Testis (tissue), 3 donors: ENCODE results near the gene EPC1. TPM values are rescaled to one million over a fixed set of nuclear protein-coding genes. Genes with fewer than 3 reads are reported as not detected.
A peak's percentile ranks its signal among the peaks of the same experiment; 100 is the strongest.

Experiments
- DNase-seq: peaks from one replicate; pipeline ENCODE4 v3.0.0-alpha.2; 2019
- H3K27ac ChIP-seq, 2 donors: fragments of 200-600 bp; sonication (generic); one replicate each; pipeline ENCODE4 v1.5.1; 2019
- H3K27me3 ChIP-seq: fragments of 200-600 bp; sonication (generic); one replicate; pipeline ENCODE4 v1.5.1; 2019
- H3K36me3 ChIP-seq: fragments of 200-600 bp; sonication (generic); one replicate; pipeline ENCODE4 v1.5.1; 2017; ENCODE audit warnings: low read depth; ENCODE audit errors: missing control alignments
- H3K4me1 ChIP-seq: fragments of 200-600 bp; sonication (generic); one replicate; pipeline ENCODE4 v1.5.1; 2019
- H3K4me3 ChIP-seq, 2 donors: fragments of 200-600 bp; sonication (generic); one replicate each; pipeline ENCODE4 v1.5.1; 2017 to 2019
- H3K9me3 ChIP-seq: fragments of 200-600 bp; sonication (generic); one replicate; pipeline ENCODE4 v1.5.1; 2017
- CTCF ChIP-seq, 3 experiments: fragments of 450-650 bp in 2 of 3; fragments of 200-600 bp in 1 of 3; sonication (generic) in 1 of 3; IDR thresholded peaks; one replicate each; pipeline ENCODE4 v1.5.1; 2016 to 2019; ENCODE audit warnings: antibody characterized with exemption in 3 of 3, mild to moderate bottlenecking in 2 of 3, moderate library complexity in 1 of 3
- POLR2A ChIP-seq: fragments of 450-650 bp; IDR thresholded peaks from one replicate; pipeline ENCODE4 v1.6.1; 2017; ENCODE audit warnings: antibody characterized with exemption, mild to moderate bottlenecking, moderate library complexity
- WGBS, 2 donors: methylation state at CpG; one replicate each; pipeline ENCODE4 v1.1.5; 2018; 5-methylcytosine and 5-hydroxymethylcytosine counted together
- intact Hi-C: fragments of 100-400 bp; cut with DNase I; formaldehyde crosslinking; loops from one replicate; pipeline ENCODE4 v1.15.1; 2023; ENCODE audit warnings: low total_unique reads
- polyA plus RNA-seq: library from polyadenylated mRNA; stranded (reverse); fragments of 350-450 nt; fragmentation: Illumina TruSeq; extraction: RNeasy Lipid Tissue Mini Kit (QIAGEN cat#74804); gene quantifications from one replicate; pipeline ENCODE4 v1.2.3, GENCODE V29; 2014; ENCODE audit warnings: low read depth, low replicate concordance; ENCODE audit not compliant: insufficient read depth
- total RNA-seq, 2 donors: library from RNA; depleted of rRNA; stranded (reverse); fragments of >200 nt; gene quantifications; one replicate each; pipeline ENCODE4 v1.2.3, GENCODE V29; 2016

EPC1 gene
- total and polyA plus RNA-seq, 3 donors from 2014 or later = 34.8 to 65.8 (median 65.4) TPM

GRCh38 chr10:32347363-32348022 lies 535 bp upstream of the EPC1 start:
- H3K4me3 ChIP-seq = peak overlapping the region; percentile 98 to 99
- H3K27me3 ChIP-seq = no peaks in the 10 kb centered on the region
- H3K9me3 ChIP-seq = no peaks in the 10 kb centered on the region
- DNase-seq = no peak
- intact Hi-C loops = loop anchor here (10.0 kb wide), 1 partner anchor 93 kb away; no protein-coding TSS in a partner anchor
- no peaks in the 10 kb centered on the region for H3K36me3 ChIP-seq
- 1 to 2% methylated on average over 25 to 47 of the region's 49 CpGs for WGBS, 2 donors
- H3K4me1 ChIP-seq = peaks cover 23% of the 10 kb centered on the region
- peak overlapping the region; percentile 100 for H3K27ac ChIP-seq
- TF ChIP-seq POLR2A (no peak), CTCF (IDR thresholded peaks at IDR 0.05) (no peak)

- H3K4me3 ChIP-seq = peak overlapping the region; percentile 98 to 99
- no peaks in the 10 kb centered on the region for H3K9me3 ChIP-seq
- H3K36me3 ChIP-seq = no peaks in the 10 kb centered on the region
- TF ChIP-seq POLR2A (no peak), CTCF (IDR thresholded peaks at IDR 0.05) (peak; percentile 89 to 98 (median 95))
- peak; percentile 96 for DNase-seq
- peaks cover 23% of the 10 kb centered on the region for H3K4me1 ChIP-seq
- peak overlapping the region; percentile 100 for H3K27ac ChIP-seq
- intact Hi-C loops = loop anchor here (10.0 kb wide), 1 partner anchor 91 kb away; no protein-coding TSS in a partner anchor
- WGBS, 2 donors = 0% methylated on average over 2 to 29 of the region's 30 CpGs
- no peaks in the 10 kb centered on the region for H3K27me3 ChIP-seq
These were observed 816 bp downstream of the EPC1 start for GRCh38 chr10:32346134-32346550.

- Histone ChIP-seq H3K27ac (no peak overlapping the region), H3K4me3 (no peak overlapping the region), H3K4me1 (peaks cover 41% of the 10 kb centered on the region), H3K27me3 (no peaks in the 10 kb centered on the region), H3K36me3 (no peaks in the 10 kb centered on the region), H3K9me3 (no peaks in the 10 kb centered on the region)
- intact Hi-C loops = loop anchor here (10.0 kb wide), 1 partner anchor 87 kb away; no protein-coding TSS in a partner anchor
- WGBS, 2 donors = 72 to 79% methylated on average over 1 of the region's 1 CpG
- no peak for TF ChIP-seq CTCF (IDR thresholded peaks at IDR 0.05)
- TF ChIP-seq POLR2A = no peak
- DNase-seq = no peak
These were observed 5.4 kb downstream of the EPC1 start for GRCh38 chr10:32341596-32341995.

- no peak for DNase-seq
- Histone ChIP-seq H3K9me3 (no peaks in the 10 kb centered on the region), H3K27me3 (no peaks in the 10 kb centered on the region), H3K4me1 (peaks cover 42% of the 10 kb centered on the region), H3K27ac (no peak overlapping the region), H3K4me3 (no peak overlapping the region), H3K36me3 (no peaks in the 10 kb centered on the region)
- no peak for TF ChIP-seq POLR2A
- no peak for TF ChIP-seq CTCF (IDR thresholded peaks at IDR 0.05)
- WGBS, 2 donors = 49 to 59% methylated on average over 4 of the region's 4 CpGs
- intact Hi-C loops = loop anchor here (10.0 kb wide), 1 partner anchor 86 kb away; no protein-coding TSS in a partner anchor
These were observed 6.3 kb downstream of the EPC1 start for GRCh38 chr10:32340596-32341180.
